MCF 10A (cell line): ENCODE results near the gene CUEDC1. TPM values are rescaled to one million over a fixed set of nuclear protein-coding genes. Genes with fewer than 3 reads are reported as not detected.

Experiments
- BruUV-seq: library from RNA; stranded (reverse); fragments of 400-500 nt; replicated peaks from 2 replicates; lab custom pipeline; 2021; lab: Mats Ljungman, UMichigan
- CTCF ChIA-PET: fragments of 300-600 bp; sonication (Branson Sonifier 250); formaldehyde crosslinking; extraction: SDS; loops from one replicate; lab custom pipeline; 2021; ENCODE audit warnings: antibody characterized with exemption, inconsistent platforms; lab: Yijun Ruan, JAX
- POLR2A ChIA-PET: fragments of 300-600, 350-650 bp; sonication (Branson Sonifier 250); formaldehyde crosslinking; extraction: SDS; loops from one replicate; lab custom pipeline; 2020; ENCODE audit warnings: antibody characterized with exemption, inconsistent platforms; lab: Yijun Ruan, JAX
- DNase-seq: peaks from one replicate; pipeline ENCODE4 v3.0.0-alpha.2; 2018; ENCODE audit not compliant: unreplicated experiment
- H3K27ac Mint-ChIP-seq: one replicate; pipeline ENCODE4 v1.8.0; 2022; ENCODE audit warnings: mild to moderate bottlenecking, low read depth, mixed read lengths; ENCODE audit not compliant: unreplicated experiment
- H3K27me3 Mint-ChIP-seq: one replicate; pipeline ENCODE4 v1.8.0; 2022; ENCODE audit warnings: mixed read lengths; ENCODE audit not compliant: insufficient read depth, unreplicated experiment
- H3K36me3 Mint-ChIP-seq: one replicate; pipeline ENCODE4 v1.8.0; 2022; ENCODE audit warnings: mild to moderate bottlenecking, moderate library complexity, mixed read lengths; ENCODE audit not compliant: insufficient read depth, unreplicated experiment
- H3K4me1 Mint-ChIP-seq: one replicate; pipeline ENCODE4 v1.8.0; 2022; ENCODE audit warnings: mixed read lengths; ENCODE audit not compliant: insufficient read depth, unreplicated experiment
- H3K4me3 Mint-ChIP-seq: one replicate; pipeline ENCODE4 v1.8.0; 2022; ENCODE audit warnings: mild to moderate bottlenecking, moderate library complexity, mixed read lengths; ENCODE audit not compliant: unreplicated experiment
- H3K9me3 Mint-ChIP-seq: one replicate; pipeline ENCODE4 v1.8.0; 2022; ENCODE audit warnings: mixed read lengths; ENCODE audit not compliant: unreplicated experiment
- intact Hi-C: fragments of 100-400 bp; cut with micrococcal nuclease; formaldehyde crosslinking; loops from 2 replicates; pipeline ENCODE4 v1.14.1; 2022
- total RNA-seq: library from RNA; stranded (reverse); gene quantifications from 2 replicates; pipeline ENCODE4 v1.2.3, GENCODE V29; 2022
- TF ChIP-seq, protein P1 (sequence below): fragments of 200-600 bp; IDR thresholded peaks from one replicate; pipeline ENCODE4 v1.8.0; 2022; ENCODE audit warnings: antibody characterized with exemption, mild to moderate bottlenecking; ENCODE audit not compliant: unreplicated experiment

CUEDC1 gene
- total RNA-seq, 1 experiment from 2014 or later: 15.6 TPM

DNA sequence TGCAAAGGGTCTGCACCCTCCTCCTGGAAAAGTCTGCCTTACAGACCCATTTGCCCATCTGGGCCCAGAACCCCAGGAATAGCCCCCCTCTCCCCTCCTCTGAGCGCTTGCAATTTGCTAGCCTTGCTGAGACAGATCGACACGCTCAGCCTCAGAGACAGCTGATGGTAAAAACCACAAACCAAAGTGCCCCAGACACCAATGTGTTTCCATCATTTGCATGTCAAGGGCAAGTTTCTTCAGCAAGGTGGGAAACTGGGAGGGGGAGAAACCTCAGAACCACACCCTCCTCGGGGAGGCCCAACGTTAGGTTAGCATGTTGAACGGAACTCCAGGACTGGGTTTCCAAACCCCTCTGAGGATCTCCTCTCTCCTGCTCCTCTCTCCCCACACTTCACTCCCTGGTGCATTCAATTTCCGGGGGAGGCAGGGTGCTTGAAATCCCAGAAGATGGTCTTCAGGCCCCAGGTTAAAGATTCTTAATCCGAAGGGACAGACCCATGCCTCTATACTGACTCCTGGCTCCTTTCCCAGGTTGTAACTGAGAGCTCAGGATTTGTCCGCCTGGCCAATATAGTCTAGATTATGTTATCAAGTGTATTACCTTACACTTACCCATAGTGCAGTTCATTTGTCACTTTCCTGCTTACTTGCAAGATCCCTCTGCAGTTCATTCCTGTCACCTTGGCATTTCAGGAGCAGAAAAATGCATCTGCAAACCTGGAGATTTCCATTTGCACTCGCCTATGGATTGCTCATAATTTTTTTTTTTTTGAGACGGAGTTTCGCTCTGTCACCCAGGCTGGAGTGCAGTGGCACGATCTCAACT lies 1.3 kb upstream of the CUEDC1 start:
- Mint-ChIP-seq H3K27ac (no peak overlapping the region), H3K4me1 (peaks cover 16% of the 10 kb centered on the region), H3K27me3 (no peaks in the 10 kb centered on the region), H3K9me3 (no peaks in the 10 kb centered on the region), H3K4me3 (peak overlapping the region; percentile 64), H3K36me3 (no peaks in the 10 kb centered on the region)
- BruUV-seq: no TSS peak
- ChIA-PET POLR2A (interaction anchor here (0.6 to 4.9 kb wide), 5 partner anchors 10 to 163 kb away, joined by 3 to 40 read pairs (median 3); no protein-coding TSS in a partner anchor), CTCF (interaction anchor here (1.0 to 1.9 kb wide), 8 partner anchors 9 to 100 kb away, joined by 3 to 11 read pairs (median 4); no protein-coding TSS in a partner anchor)
- no peak for DNase-seq
- intact Hi-C loops: no loop called here
- TF ChIP-seq, protein P1, sequence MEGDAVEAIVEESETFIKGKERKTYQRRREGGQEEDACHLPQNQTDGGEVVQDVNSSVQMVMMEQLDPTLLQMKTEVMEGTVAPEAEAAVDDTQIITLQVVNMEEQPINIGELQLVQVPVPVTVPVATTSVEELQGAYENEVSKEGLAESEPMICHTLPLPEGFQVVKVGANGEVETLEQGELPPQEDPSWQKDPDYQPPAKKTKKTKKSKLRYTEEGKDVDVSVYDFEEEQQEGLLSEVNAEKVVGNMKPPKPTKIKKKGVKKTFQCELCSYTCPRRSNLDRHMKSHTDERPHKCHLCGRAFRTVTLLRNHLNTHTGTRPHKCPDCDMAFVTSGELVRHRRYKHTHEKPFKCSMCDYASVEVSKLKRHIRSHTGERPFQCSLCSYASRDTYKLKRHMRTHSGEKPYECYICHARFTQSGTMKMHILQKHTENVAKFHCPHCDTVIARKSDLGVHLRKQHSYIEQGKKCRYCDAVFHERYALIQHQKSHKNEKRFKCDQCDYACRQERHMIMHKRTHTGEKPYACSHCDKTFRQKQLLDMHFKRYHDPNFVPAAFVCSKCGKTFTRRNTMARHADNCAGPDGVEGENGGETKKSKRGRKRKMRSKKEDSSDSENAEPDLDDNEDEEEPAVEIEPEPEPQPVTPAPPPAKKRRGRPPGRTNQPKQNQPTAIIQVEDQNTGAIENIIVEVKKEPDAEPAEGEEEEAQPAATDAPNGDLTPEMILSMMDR: no peak

DNA sequence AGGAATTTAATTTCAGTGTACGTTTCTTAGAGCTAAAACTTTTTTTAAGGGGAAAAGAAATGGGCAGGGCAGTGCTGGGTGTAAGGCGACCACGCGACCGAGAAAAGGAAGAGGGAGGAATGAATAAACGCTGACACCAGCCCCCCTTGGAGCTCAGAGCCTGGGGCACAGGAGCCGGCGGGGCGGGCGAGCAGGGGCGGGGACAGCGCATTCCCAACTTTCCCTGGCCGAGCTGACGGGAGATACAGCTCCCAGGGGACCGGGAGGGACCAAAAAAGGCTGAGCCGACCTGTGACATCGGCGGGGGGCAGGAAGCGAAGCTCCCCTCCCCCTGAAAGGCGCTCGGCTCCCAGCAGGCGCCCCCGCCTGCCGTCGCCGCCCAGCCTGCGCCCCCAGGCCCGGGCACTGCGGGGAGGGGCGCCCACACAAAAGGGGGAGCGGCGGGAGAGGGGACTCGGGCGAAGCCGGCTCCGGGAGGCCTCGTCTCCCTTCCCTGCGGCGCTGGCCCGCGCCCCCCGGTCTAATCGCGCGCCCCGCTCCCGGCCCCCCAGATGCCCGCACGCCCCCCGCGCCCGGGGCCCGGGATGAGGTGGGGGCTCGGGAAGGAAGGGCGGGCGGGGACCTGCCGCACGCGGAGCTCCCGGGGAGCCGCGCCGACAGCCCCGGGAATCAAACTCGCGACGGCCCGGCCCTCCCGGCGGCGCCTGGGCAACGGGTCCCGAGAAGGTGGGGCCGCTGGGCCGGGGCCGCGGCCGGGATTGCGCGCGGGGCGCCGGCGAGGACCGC lies 622 bp downstream of the CUEDC1 start:
- Mint-ChIP-seq H3K27me3 (no peaks in the 10 kb centered on the region), H3K9me3 (no peaks in the 10 kb centered on the region), H3K4me3 (peak overlapping the region; percentile 70), H3K27ac (no peak overlapping the region), H3K36me3 (no peaks in the 10 kb centered on the region), H3K4me1 (peaks cover 27% of the 10 kb centered on the region)
- BruUV-seq: no TSS peak
- intact Hi-C loops: loop anchor here (2.0 kb wide), 1 partner anchor 30 kb away; no protein-coding TSS in a partner anchor
- CTCF ChIA-PET: interaction anchor here (0.6 to 3.2 kb wide), 10 partner anchors 7 to 96 kb away, joined by 3 to 14 read pairs (median 4); no protein-coding TSS in a partner anchor
- peak; percentile 39 for DNase-seq
- TF ChIP-seq, protein P1: no peak
- POLR2A ChIA-PET: interaction anchor here (0.9 to 10.2 kb wide), 7 partner anchors 21 to 77 kb away, joined by 3 to 102 read pairs (median 4); no protein-coding TSS in a partner anchor

DNA sequence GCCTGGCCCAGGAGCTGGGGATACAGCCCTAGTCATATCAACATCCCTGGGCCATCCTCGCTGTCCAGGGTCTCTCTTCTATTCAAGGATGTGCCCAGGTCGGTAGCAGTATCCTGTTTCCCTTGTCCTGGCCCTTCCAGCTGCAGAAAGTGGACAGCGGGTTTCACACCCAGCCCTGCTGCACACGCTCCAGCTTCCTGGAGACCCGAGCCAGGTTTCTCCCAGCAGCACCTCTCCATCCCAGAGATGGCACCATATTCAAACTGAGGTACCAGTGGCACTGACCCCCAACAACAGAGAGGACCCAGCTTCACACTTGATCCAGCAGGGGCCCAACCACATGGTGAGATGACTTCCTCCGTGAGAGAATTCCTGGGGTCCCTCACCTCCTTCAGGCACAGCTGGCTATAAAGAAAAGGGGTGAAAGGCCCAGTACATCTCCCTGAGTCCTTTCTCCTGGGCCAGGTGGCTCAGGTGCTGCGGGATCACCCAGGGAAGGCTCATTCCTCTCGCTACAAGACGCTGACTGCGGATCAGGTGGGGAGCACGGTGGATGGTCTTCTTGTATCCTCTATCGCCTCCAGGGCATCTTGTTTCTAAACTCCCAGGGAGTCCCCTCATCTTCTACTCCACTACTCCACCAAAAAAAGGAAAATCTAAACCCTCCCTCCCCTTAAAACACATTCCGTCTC lies 1.4 kb downstream of the CUEDC1 start:
- Mint-ChIP-seq H3K4me1 (peaks cover 34% of the 10 kb centered on the region), H3K27ac (no peak overlapping the region), H3K9me3 (no peaks in the 10 kb centered on the region), H3K36me3 (no peaks in the 10 kb centered on the region), H3K4me3 (peak overlapping the region; percentile 70), H3K27me3 (no peaks in the 10 kb centered on the region)
- CTCF ChIA-PET: interaction anchor here (0.7 to 3.2 kb wide), 8 partner anchors 8 to 95 kb away, joined by 3 to 14 read pairs (median 4); no protein-coding TSS in a partner anchor
- no peak for DNase-seq
- intact Hi-C loops: loop anchor here (2.0 kb wide), 1 partner anchor 31 kb away; no protein-coding TSS in a partner anchor
- POLR2A ChIA-PET: interaction anchor here (0.7 to 10.2 kb wide), 8 partner anchors 32 to 85 kb away, joined by 3 to 102 read pairs (median 4); no protein-coding TSS in a partner anchor
- BruUV-seq: no TSS peak
- TF ChIP-seq, protein P1: no peak
